ENCODE results near the gene NLN.
"Not testable (repeated sequence)": the region's sequence is repeated elsewhere in the genome, so short reads cannot be mapped to it uniquely, and the experiment has no call there.

The NLN gene

GRCh38 chr5:65771266-65771665 lies 49.3 kb downstream of the NLN start:
- TF ChIP-seq CTCF (conservative IDR thresholded peaks at IDR 0.05; ENCODE audit: control insufficient read depth, insufficient read depth, low read depth, low read length), result no peak
- DNase-seq (ENCODE audit: low read depth), result no peak
- no peak overlapping the region for H3K4me3 ChIP-seq (ENCODE audit: control insufficient read depth, low read depth, low read length)

- H3K4me3 ChIP-seq (ENCODE audit: control insufficient read depth, low read depth, low read length); DNase-seq (ENCODE audit: low read depth): not testable (repeated sequence)
These were observed 51.0 kb downstream of the NLN start for GRCh38 chr5:65772963-65773362.

- peak; percentile 65 for DNase-seq (ENCODE audit: low read depth)
- H3K4me3 ChIP-seq (ENCODE audit: control insufficient read depth, low read depth, low read length), result no peak overlapping the region
- no peak for TF ChIP-seq CTCF (conservative IDR thresholded peaks at IDR 0.05; ENCODE audit: control insufficient read depth, insufficient read depth, low read depth, low read length)
These were observed 52.3 kb downstream of the NLN start for GRCh38 chr5:65774346-65774745.

DNA sequence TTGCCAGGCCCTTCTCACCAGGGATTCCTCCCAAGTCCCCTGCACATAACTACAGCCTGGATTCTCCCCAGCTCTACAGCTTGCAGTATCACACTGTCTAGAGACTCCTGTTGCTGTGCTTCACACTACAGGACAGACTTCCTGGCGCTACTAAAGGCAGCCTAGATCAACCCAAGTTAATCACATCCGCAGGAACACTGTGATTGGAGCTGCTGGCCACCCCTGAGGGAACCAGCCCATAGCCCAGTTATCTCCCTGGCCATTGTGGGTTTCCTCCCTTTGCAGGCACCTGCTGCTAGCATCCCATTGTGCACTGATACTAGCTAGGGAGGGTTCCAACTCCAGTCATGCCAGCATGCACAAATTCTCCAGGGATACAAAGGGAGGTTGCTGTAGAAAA lies 53.5 kb downstream of the NLN start:
- no peak for DNase-seq (ENCODE audit: low read depth)
- no peak for TF ChIP-seq CTCF (conservative IDR thresholded peaks at IDR 0.05; ENCODE audit: control insufficient read depth, insufficient read depth, low read depth, low read length)
- H3K4me3 ChIP-seq (ENCODE audit: control insufficient read depth, low read depth, low read length), result no peak overlapping the region

DNA sequence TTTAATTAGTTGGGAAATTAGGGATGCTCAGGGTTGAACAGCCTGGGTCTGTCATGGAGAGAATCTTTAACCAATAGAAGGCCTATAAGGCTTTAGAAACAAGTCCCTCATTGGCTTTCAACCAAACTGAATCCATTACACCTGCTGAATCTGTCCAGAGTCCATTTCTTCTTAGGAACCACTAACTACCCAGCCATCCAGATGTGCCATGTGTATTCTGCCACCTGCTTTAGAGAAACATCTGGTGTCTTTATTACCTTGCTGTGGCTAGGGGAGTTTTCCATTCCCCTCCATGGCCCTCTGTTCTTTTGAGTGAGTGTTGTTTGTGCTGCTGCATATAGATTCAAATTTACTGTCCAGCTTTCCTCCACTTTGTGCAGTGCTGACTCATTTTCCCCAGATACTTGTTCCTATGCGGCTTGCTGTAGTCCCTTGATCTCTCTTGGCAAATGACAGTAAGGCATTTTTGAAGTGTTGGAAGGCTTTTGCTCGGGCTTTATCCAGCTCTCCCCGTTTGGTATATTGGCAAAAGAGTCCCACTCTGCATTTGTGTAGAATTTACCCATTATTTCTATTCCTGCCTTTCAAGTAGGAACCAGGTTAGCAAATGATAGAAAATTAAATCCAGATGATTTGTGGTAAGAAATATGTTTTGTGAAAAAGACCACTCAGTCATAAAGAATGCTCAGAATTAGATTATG lies 54.6 kb downstream of the NLN start:
- TF ChIP-seq CTCF (conservative IDR thresholded peaks at IDR 0.05; ENCODE audit: control insufficient read depth, insufficient read depth, low read depth, low read length), result no peak
- peak; percentile 79 for DNase-seq (ENCODE audit: low read depth)
- H3K4me3 ChIP-seq (ENCODE audit: control insufficient read depth, low read depth, low read length), result no peak overlapping the region

- no peak for TF ChIP-seq CTCF (conservative IDR thresholded peaks at IDR 0.05; ENCODE audit: control insufficient read depth, insufficient read depth, low read depth, low read length)
- H3K4me3 ChIP-seq (ENCODE audit: control insufficient read depth, low read depth, low read length), result no peak overlapping the region
- no peak for DNase-seq (ENCODE audit: low read depth)
These were observed 56.1 kb downstream of the NLN start for GRCh38 chr5:65778126-65778525.

- DNase-seq (ENCODE audit: low read depth), result no peak
- no peak for TF ChIP-seq CTCF (conservative IDR thresholded peaks at IDR 0.05; ENCODE audit: control insufficient read depth, insufficient read depth, low read depth, low read length)
- H3K4me3 ChIP-seq (ENCODE audit: control insufficient read depth, low read depth, low read length), result no peak overlapping the region
These were observed 57.6 kb downstream of the NLN start for GRCh38 chr5:65779643-65780042.

GRCh38 chr5:65788296-65788695 lies 66.3 kb downstream of the NLN start:
- not testable (repeated sequence) for H3K4me3 ChIP-seq (ENCODE audit: control insufficient read depth, low read depth, low read length); DNase-seq (ENCODE audit: low read depth)
